ENCODE measurements around the gene CPA2.

- TF ChIP-seq CTCF (IDR thresholded peaks at IDR 0.05 in 4 of 5, conservative IDR thresholded peaks at IDR 0.05 in 1 of 5) = no peak
- no peak for TF ChIP-seq POLR2A (IDR thresholded peaks at IDR 0.05)
Measured at GRCh38 chr7:130262448-130262847, 4.2 kb upstream of the CPA2 start.

Measured in gastrocnemius medialis (tissue), 4 donors.